Measurements from ENCODE around the gene HSPB6. TPM values are rescaled to one million over a fixed set of nuclear protein-coding genes. Genes with fewer than 3 reads are reported as not detected.

HSPB6 gene
- total RNA-seq, 1 experiment from 2014 or later, result 0.87 TPM

- ChIA-PET CTCF (interaction anchor here (0.5 kb wide), 1 partner anchor 82 kb away, joined by 4 read pairs; no protein-coding TSS in a partner anchor), POLR2A (interaction anchor here (0.6 kb wide), 1 partner anchor 32 kb away, joined by 9 read pairs; no protein-coding TSS in a partner anchor)
- Histone ChIP-seq H3K36me3 (ENCODE audit: control insufficient read depth, insufficient read depth, low read length) (no peaks in the 10 kb centered on the region), H3K4me3 (ENCODE audit: low read depth in 2 of 2, low read length in 2 of 2) (peak overlapping the region; percentile 54 to 65), H3K27ac (ENCODE audit: low read length) (peak overlapping the region; percentile 24; the same call in 1 of the 2 replicates), H3K9me3 (ENCODE audit: control insufficient read depth, insufficient read depth, low read depth, low read length) (no peaks in the 10 kb centered on the region), H3K4me1 (ENCODE audit: control insufficient read depth, insufficient read depth, low read length) (peaks cover 11% of the 10 kb centered on the region; the same call in 1 of the 2 replicates), H3K27me3 (ENCODE audit: control insufficient read depth, insufficient read depth, low read length) (no peaks in the 10 kb centered on the region)
- no peak for DNase-seq (ENCODE audit: low read depth, low spot score)
- TF ChIP-seq, protein P1, sequence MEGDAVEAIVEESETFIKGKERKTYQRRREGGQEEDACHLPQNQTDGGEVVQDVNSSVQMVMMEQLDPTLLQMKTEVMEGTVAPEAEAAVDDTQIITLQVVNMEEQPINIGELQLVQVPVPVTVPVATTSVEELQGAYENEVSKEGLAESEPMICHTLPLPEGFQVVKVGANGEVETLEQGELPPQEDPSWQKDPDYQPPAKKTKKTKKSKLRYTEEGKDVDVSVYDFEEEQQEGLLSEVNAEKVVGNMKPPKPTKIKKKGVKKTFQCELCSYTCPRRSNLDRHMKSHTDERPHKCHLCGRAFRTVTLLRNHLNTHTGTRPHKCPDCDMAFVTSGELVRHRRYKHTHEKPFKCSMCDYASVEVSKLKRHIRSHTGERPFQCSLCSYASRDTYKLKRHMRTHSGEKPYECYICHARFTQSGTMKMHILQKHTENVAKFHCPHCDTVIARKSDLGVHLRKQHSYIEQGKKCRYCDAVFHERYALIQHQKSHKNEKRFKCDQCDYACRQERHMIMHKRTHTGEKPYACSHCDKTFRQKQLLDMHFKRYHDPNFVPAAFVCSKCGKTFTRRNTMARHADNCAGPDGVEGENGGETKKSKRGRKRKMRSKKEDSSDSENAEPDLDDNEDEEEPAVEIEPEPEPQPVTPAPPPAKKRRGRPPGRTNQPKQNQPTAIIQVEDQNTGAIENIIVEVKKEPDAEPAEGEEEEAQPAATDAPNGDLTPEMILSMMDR (IDR thresholded peaks at IDR 0.05), result no peak
- TF ChIP-seq TCF7L2 (IDR thresholded peaks at IDR 0.05; ENCODE audit: low read depth, low read length) (no peak), SIN3A (IDR thresholded peaks at IDR 0.05; ENCODE audit: borderline replicate concordance, insufficient read depth, low read depth, low read length) (no peak), POLR2AphosphoS5 (IDR thresholded peaks at IDR 0.05; ENCODE audit: low read depth, low read length) (no peak)
- TF ChIP-seq, protein P2, sequence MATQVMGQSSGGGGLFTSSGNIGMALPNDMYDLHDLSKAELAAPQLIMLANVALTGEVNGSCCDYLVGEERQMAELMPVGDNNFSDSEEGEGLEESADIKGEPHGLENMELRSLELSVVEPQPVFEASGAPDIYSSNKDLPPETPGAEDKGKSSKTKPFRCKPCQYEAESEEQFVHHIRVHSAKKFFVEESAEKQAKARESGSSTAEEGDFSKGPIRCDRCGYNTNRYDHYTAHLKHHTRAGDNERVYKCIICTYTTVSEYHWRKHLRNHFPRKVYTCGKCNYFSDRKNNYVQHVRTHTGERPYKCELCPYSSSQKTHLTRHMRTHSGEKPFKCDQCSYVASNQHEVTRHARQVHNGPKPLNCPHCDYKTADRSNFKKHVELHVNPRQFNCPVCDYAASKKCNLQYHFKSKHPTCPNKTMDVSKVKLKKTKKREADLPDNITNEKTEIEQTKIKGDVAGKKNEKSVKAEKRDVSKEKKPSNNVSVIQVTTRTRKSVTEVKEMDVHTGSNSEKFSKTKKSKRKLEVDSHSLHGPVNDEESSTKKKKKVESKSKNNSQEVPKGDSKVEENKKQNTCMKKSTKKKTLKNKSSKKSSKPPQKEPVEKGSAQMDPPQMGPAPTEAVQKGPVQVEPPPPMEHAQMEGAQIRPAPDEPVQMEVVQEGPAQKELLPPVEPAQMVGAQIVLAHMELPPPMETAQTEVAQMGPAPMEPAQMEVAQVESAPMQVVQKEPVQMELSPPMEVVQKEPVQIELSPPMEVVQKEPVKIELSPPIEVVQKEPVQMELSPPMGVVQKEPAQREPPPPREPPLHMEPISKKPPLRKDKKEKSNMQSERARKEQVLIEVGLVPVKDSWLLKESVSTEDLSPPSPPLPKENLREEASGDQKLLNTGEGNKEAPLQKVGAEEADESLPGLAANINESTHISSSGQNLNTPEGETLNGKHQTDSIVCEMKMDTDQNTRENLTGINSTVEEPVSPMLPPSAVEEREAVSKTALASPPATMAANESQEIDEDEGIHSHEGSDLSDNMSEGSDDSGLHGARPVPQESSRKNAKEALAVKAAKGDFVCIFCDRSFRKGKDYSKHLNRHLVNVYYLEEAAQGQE (IDR thresholded peaks at IDR 0.05; ENCODE audit: insufficient read depth in 1 of 2, low read depth in 2 of 2, low read length in 1 of 2), result no peak
- in situ Hi-C loops (cut with HindIII; ENCODE audit: low pct_unique_long_range_greater_than_20kb, low sequenced_read_pairs), result no loop called here
- intact Hi-C loops (cut with micrococcal nuclease; ENCODE audit: unreplicated experiment), result no loop called here
- BruUV-seq (replicated peaks), result no TSS peak
- no peak for ATAC-seq
Measured at GRCh38 chr19:35776102-35776788, 19.4 kb upstream of the HSPB6 start.

GRCh38 chr19:35775298-35776101 is 18.7 kb upstream of the HSPB6 start, which contains the start of gene ARHGAP33:
ARHGAP33 (plus strand) TSS chr19:35775564; CDS start chr19:35775659, 95 bp downstream.
- Histone ChIP-seq H3K36me3 (ENCODE audit: control insufficient read depth, insufficient read depth, low read length) (no peaks in the 10 kb centered on the region), H3K9me3 (ENCODE audit: control insufficient read depth, insufficient read depth, low read depth, low read length) (no peaks in the 10 kb centered on the region), H3K4me3 (ENCODE audit: low read depth in 2 of 2, low read length in 2 of 2) (peak within 1 kb of the TSS; percentile 54 to 65), H3K27ac (ENCODE audit: low read length) (peak within 1 kb of the TSS; percentile 24; the same call in 1 of the 2 replicates), H3K27me3 (ENCODE audit: control insufficient read depth, insufficient read depth, low read length) (no peaks in the 10 kb centered on the region), H3K4me1 (ENCODE audit: control insufficient read depth, insufficient read depth, low read length) (peaks cover 11% of the 10 kb centered on the region; the same call in 1 of the 2 replicates)
- no TSS peak for BruUV-seq (replicated peaks)
- in situ Hi-C loops (cut with HindIII; ENCODE audit: low pct_unique_long_range_greater_than_20kb, low sequenced_read_pairs), result no loop called here
- ATAC-seq (peak; percentile 97), DNase-seq (ENCODE audit: low read depth, low spot score) (peak; percentile 72)
- intact Hi-C loops (cut with micrococcal nuclease; ENCODE audit: unreplicated experiment), result no loop called here
- TF ChIP-seq, protein P1 (IDR thresholded peaks at IDR 0.05), result no peak
- TF ChIP-seq TCF7L2 (IDR thresholded peaks at IDR 0.05; ENCODE audit: low read depth, low read length), result no peak
- TF ChIP-seq POLR2AphosphoS5 (IDR thresholded peaks at IDR 0.05; ENCODE audit: low read depth, low read length), result peak; percentile 67
- TF ChIP-seq SIN3A (IDR thresholded peaks at IDR 0.05; ENCODE audit: borderline replicate concordance, insufficient read depth, low read depth, low read length), result peak; percentile 96; the same call in 1 of the 2 replicates
- CTCF ChIA-PET, result no interaction called here
- POLR2A ChIA-PET, result interaction anchor here (0.6 kb wide), 1 partner anchor 31 kb away, joined by 9 read pairs; no protein-coding TSS in a partner anchor
